B cell (primary cell): ENCODE results near the gene PACRG. TPM values are rescaled to one million over a fixed set of nuclear protein-coding genes. Genes with fewer than 3 reads are reported as not detected.

Experiments used
- ATAC-seq: fragments of 200-7000 bp; cut with Tn5 transposase; one replicate; pipeline ENCODE4 v1.10.0; 2021; ENCODE audit warnings: low read depth, mild to moderate bottlenecking, moderate number of reproducible peaks, moderate library complexity
- CTCF ChIA-PET: fragments of 350-600 bp; sonication (Branson Sonifier 250); formaldehyde crosslinking; loops from one replicate; lab custom pipeline; 2021; ENCODE audit warnings: antibody characterized with exemption, inconsistent platforms; lab: Charles Lee
- POLR2A ChIA-PET: fragments of 350-600 bp; sonication (Branson Sonifier 250); formaldehyde crosslinking; loops from one replicate; lab custom pipeline; 2021; ENCODE audit warnings: antibody characterized with exemption; lab: Charles Lee
- DNase-seq: peaks from one replicate; pipeline ENCODE4 v3.0.0; 2013
- H2AFZ ChIP-seq: 2 replicates; pipeline ENCODE4 v1.6.1; 2012; ENCODE audit warnings: mild to moderate bottlenecking, low read depth, low read length; ENCODE audit not compliant: insufficient read depth, poor library complexity, severe bottlenecking
- H3K27ac ChIP-seq, 2 donors: 1 replicate in 1 of 2; 2 replicates in 1 of 2; pipeline ENCODE4 v1.5.1; 2012 to 2013; ENCODE audit warnings: low read length in 2 of 2, mild to moderate bottlenecking in 2 of 2, moderate library complexity in 1 of 2
- H3K27me3 ChIP-seq, 4 experiments: fragments of 200-600 bp in 1 of 4; sonication (generic) in 1 of 4; replicated peaks in 1 of 4; 1 replicate in 2 of 4; 2 replicates in 2 of 4; pipeline versions ENCODE4 v1.6.1 to v1.7.0; 2013 to 2016; ENCODE audit warnings: low read length in 3 of 4, mild to moderate bottlenecking in 2 of 4, mixed read lengths in 1 of 4, moderate library complexity in 1 of 4; ENCODE audit not compliant: insufficient read depth in 4 of 4, control insufficient read depth in 3 of 4; ENCODE audit errors: control extremely low read depth in 1 of 4
- H3K36me3 ChIP-seq, 2 experiments: replicated peaks in 1 of 2; 1 replicate in 1 of 2; 2 replicates in 1 of 2; pipeline versions ENCODE4 v1.6.1 to v1.7.1; 2013; ENCODE audit warnings: low read length in 1 of 2; ENCODE audit not compliant: insufficient read depth in 2 of 2, control insufficient read depth in 1 of 2; ENCODE audit errors: control extremely low read depth in 1 of 2, extremely low read depth in 1 of 2
- H3K4me1 ChIP-seq, 2 donors: fragments of 200-600 bp in 1 of 2; sonication (generic) in 1 of 2; 1 replicate in 1 of 2; 2 replicates in 1 of 2; pipeline versions ENCODE4 v1.5.1 to v1.6.1; 2013 to 2017; ENCODE audit warnings: low read length in 2 of 2; ENCODE audit not compliant: control insufficient read depth in 2 of 2, insufficient read depth in 2 of 2
- H3K4me2 ChIP-seq: replicated peaks from 2 replicates; pipeline ENCODE3; 2012; ENCODE audit warnings: mild to moderate bottlenecking, low read depth, low read length; ENCODE audit not compliant: poor library complexity, severe bottlenecking
- H3K4me3 ChIP-seq, 5 experiments: fragments of 200-600 bp in 1 of 5; sonication (generic) in 1 of 5; 1 replicate in 3 of 5; 2 replicates in 2 of 5; pipeline versions ENCODE4 v1.5.1 to v1.7.0; 2011 to 2016; ENCODE audit warnings: low read length in 4 of 5, mild to moderate bottlenecking in 4 of 5, low read depth in 2 of 5, control low read depth in 1 of 5, moderate library complexity in 1 of 5; ENCODE audit not compliant: insufficient read depth in 1 of 5; ENCODE audit errors: control extremely low read depth in 1 of 5, extremely low read depth in 1 of 5
- H3K79me2 ChIP-seq: fragments of 200-600 bp; sonication (generic); one replicate; pipeline ENCODE4 v1.6.0; 2016; ENCODE audit warnings: low read length; ENCODE audit not compliant: control insufficient read depth, insufficient read depth
- H3K9ac ChIP-seq: fragments of 200-600 bp; sonication (generic); 2 replicates; pipeline ENCODE4 v1.6.1; 2017; ENCODE audit warnings: mild to moderate bottlenecking, low read length, moderate library complexity
- H3K9me3 ChIP-seq, 3 donors: one replicate each; pipeline versions ENCODE4 v1.6.1 to v1.7.1; 2013; ENCODE audit warnings: low read length in 2 of 3; ENCODE audit not compliant: control insufficient read depth in 2 of 3, insufficient read depth in 1 of 3; ENCODE audit errors: control extremely low read depth in 1 of 3
- H4K20me1 ChIP-seq: 2 replicates; pipeline ENCODE4 v1.6.0; 2012; ENCODE audit warnings: mild to moderate bottlenecking, low read length; ENCODE audit not compliant: insufficient read depth, control insufficient read depth, poor library complexity, severe bottlenecking
- H3K27ac Mint-ChIP-seq: one replicate; pipeline ENCODE4 v1.8.0; 2021; ENCODE audit warnings: mixed read lengths
- H3K27me3 Mint-ChIP-seq: one replicate; pipeline ENCODE4 v1.8.0; 2021; ENCODE audit warnings: mixed read lengths
- H3K4me1 Mint-ChIP-seq: one replicate; pipeline ENCODE4 v1.8.0; 2021; ENCODE audit warnings: mixed read lengths
- H3K4me3 Mint-ChIP-seq: one replicate; pipeline ENCODE4 v1.8.0; 2021; ENCODE audit warnings: mixed read lengths
- H3K9me3 Mint-ChIP-seq: one replicate; pipeline ENCODE4 v1.8.0; 2022; ENCODE audit warnings: mixed read lengths; ENCODE audit not compliant: insufficient read depth
- EZH2 ChIP-seq: IDR thresholded peaks from 2 replicates; pipeline ENCODE4 v1.6.1; 2012; ENCODE audit warnings: borderline replicate concordance, low read depth, mild to moderate bottlenecking, moderate library complexity, low read length; ENCODE audit not compliant: insufficient read depth, poor library complexity, severe bottlenecking
- WGBS: methylation state at CpG from one replicate; pipeline ENCODE4 v1.1.5; 2013; ENCODE audit warnings: missing lambda C conversion rate; ENCODE audit not compliant: insufficient coverage; 5-methylcytosine and 5-hydroxymethylcytosine counted together
- intact Hi-C: fragments of 100-400 bp; cut with micrococcal nuclease; formaldehyde crosslinking; loops from one replicate; pipeline ENCODE4 v1.10.0; 2022
- polyA plus RNA-seq: library from polyadenylated mRNA; depleted of rRNA; stranded (reverse); fragments of >200 nt; gene quantifications from 2 replicates; pipeline ENCODE4 v1.2.3, GENCODE V29; 2012
- total RNA-seq, 2 donors: library from RNA; stranded (reverse); fragments of 120-200 nt in 1 of 2; gene quantifications; 1 replicate in 1 of 2; 2 replicates in 1 of 2; pipeline versions ENCODE4 v1.2.3 to v1.2.4, GENCODE V29; 2013 to 2022
- TF ChIP-seq, protein P1 (sequence below): fragments of 200-600 bp; IDR thresholded peaks from one replicate; pipeline ENCODE4 v1.8.0; 2022; ENCODE audit warnings: antibody characterized with exemption, mild to moderate bottlenecking

PACRG gene
- total and polyA plus RNA-seq, 2 donors (not counting 1 experiment from before 2014, with no cell fraction given), result not detected

DNA sequence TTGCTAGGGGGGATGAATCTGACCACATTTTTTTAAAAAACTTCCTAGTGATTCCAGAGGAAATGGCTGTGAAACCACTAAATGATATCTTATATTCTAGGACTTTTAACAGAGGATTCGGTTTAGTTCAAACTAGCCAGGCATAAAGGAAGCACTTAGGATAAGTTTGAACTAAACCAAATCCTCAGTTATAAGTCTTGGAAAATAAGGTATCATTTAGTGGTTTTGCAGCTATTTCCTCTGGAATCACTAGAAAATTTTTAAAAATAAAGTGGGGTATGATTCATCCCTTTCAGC, 358.8 kb downstream of the PACRG start:
- intact Hi-C loops, result no loop called here
- Histone ChIP-seq H3K79me2 (no peaks in the 10 kb centered on the region), H2AFZ (no peak overlapping the region), H3K4me1 (no peaks in the 10 kb centered on the region), H3K4me2 (no peak overlapping the region), H3K9me3 (no peaks in the 10 kb centered on the region), H4K20me1 (no peaks in the 10 kb centered on the region), H3K9ac (no peak overlapping the region), H3K4me3 (no peak overlapping the region), H3K36me3 (no peaks in the 10 kb centered on the region), H3K27ac (no peak overlapping the region), H3K27me3 (no peaks in the 10 kb centered on the region)
- no peaks in the 10 kb centered on the region for H3K4me1 Mint-ChIP-seq
- H3K9me3 Mint-ChIP-seq, result no peaks in the 10 kb centered on the region
- DNase-seq, result no peak
- WGBS, result no CpG with 5 or more reads among the region's 1 CpG
- no peak overlapping the region for H3K4me3 Mint-ChIP-seq
- no peak overlapping the region for H3K27ac Mint-ChIP-seq
- CTCF ChIA-PET, result no interaction called here
- no peak for ATAC-seq
- TF ChIP-seq EZH2, result no peak
- TF ChIP-seq, protein P1, sequence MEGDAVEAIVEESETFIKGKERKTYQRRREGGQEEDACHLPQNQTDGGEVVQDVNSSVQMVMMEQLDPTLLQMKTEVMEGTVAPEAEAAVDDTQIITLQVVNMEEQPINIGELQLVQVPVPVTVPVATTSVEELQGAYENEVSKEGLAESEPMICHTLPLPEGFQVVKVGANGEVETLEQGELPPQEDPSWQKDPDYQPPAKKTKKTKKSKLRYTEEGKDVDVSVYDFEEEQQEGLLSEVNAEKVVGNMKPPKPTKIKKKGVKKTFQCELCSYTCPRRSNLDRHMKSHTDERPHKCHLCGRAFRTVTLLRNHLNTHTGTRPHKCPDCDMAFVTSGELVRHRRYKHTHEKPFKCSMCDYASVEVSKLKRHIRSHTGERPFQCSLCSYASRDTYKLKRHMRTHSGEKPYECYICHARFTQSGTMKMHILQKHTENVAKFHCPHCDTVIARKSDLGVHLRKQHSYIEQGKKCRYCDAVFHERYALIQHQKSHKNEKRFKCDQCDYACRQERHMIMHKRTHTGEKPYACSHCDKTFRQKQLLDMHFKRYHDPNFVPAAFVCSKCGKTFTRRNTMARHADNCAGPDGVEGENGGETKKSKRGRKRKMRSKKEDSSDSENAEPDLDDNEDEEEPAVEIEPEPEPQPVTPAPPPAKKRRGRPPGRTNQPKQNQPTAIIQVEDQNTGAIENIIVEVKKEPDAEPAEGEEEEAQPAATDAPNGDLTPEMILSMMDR, result no peak
- POLR2A ChIA-PET, result no interaction called here
- no peaks in the 10 kb centered on the region for H3K27me3 Mint-ChIP-seq

DNA sequence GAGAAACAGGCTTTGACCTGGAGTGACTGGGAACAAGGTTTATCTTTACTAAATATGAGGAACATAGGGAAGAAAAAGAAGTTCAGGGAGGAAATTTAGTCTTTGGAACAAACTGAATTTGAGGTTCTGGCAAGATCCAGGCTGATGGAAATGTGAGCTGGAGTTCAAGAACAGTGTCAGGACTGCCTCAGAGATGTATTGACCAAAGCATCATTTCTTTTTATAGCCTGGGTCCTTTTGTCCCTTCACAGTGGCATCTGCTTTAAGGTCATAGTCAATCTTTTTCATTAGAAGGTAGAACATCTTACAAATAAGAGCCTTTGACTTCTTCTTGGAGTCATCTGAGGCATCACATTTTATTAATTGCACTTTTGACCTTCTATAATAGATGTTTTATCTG, 360.2 kb downstream of the PACRG start:
- no peaks in the 10 kb centered on the region for H3K9me3 ChIP-seq
- intact Hi-C loops, result no loop called here
- no peak overlapping the region for H3K9ac ChIP-seq
- H4K20me1 ChIP-seq, result no peaks in the 10 kb centered on the region
- no peaks in the 10 kb centered on the region for H3K27me3 Mint-ChIP-seq
- no peak overlapping the region for H3K4me3 Mint-ChIP-seq
- no peak for ATAC-seq
- POLR2A ChIA-PET, result no interaction called here
- no peak overlapping the region for H3K4me2 ChIP-seq
- H3K79me2 ChIP-seq, result no peaks in the 10 kb centered on the region
- no peaks in the 10 kb centered on the region for H3K36me3 ChIP-seq
- H3K9me3 Mint-ChIP-seq, result no peaks in the 10 kb centered on the region
- H3K4me1 ChIP-seq, result no peaks in the 10 kb centered on the region
- no peak overlapping the region for H3K27ac ChIP-seq
- H3K4me1 Mint-ChIP-seq, result no peaks in the 10 kb centered on the region
- CTCF ChIA-PET, result no interaction called here
- no peak for DNase-seq
- no peak for TF ChIP-seq EZH2
- TF ChIP-seq, protein P1, result no peak
- no peak overlapping the region for H3K4me3 ChIP-seq
- no peak overlapping the region for H3K27ac Mint-ChIP-seq
- H2AFZ ChIP-seq, result no peak overlapping the region
- no peaks in the 10 kb centered on the region for H3K27me3 ChIP-seq
